Hematopoietic multipotent progenitor cell (in vitro differentiated cells): ENCODE data around the gene ABCC1. TPM values are rescaled to one million over a fixed set of nuclear protein-coding genes. Genes with fewer than 3 reads are reported as not detected.

Source experiments
- DNase-seq, 3 donors: peaks; one replicate each; pipeline ENCODE4 v3.0.0-alpha.2; 2011 to 2015; ENCODE audit warnings: low read depth in 2 of 3, low spot score in 2 of 3
- total RNA-seq: library from RNA; depleted of rRNA; stranded (reverse); fragments of >200 nt; gene quantifications from one replicate; pipeline ENCODE4 v1.2.3, GENCODE V29; 2012

ABCC1 gene
- total RNA-seq, 1 donor, result 168 TPM

- no peak for DNase-seq
These were observed 66.4 kb downstream of the ABCC1 start for GRCh38 chr16:16015849-16016248.

- DNase-seq, result no peak
These were observed 67.1 kb downstream of the ABCC1 start for GRCh38 chr16:16016388-16016964.

GRCh38 chr16:16017812-16018211, 68.4 kb downstream of the ABCC1 start:
- DNase-seq, result no peak

- DNase-seq, result no peak
These were observed 69.3 kb downstream of the ABCC1 start for GRCh38 chr16:16018705-16019104.

GRCh38 chr16:16019488-16019887, 70.1 kb downstream of the ABCC1 start:
- no peak for DNase-seq

GRCh38 chr16:16020291-16020690, 70.9 kb downstream of the ABCC1 start:
- no peak for DNase-seq

GRCh38 chr16:16021020-16021419, 71.6 kb downstream of the ABCC1 start:
- peak in 2 of 3 donors; percentile 69 to 95 for DNase-seq

GRCh38 chr16:16021646-16021987, 72.2 kb downstream of the ABCC1 start:
- DNase-seq, result peak in 1 of 3 donors; percentile 36

GRCh38 chr16:16021988-16022682, 72.7 kb downstream of the ABCC1 start:
- DNase-seq, result peak in 2 of 3 donors; percentile 72 to 75

- no peak for DNase-seq
These were observed 73.3 kb downstream of the ABCC1 start for GRCh38 chr16:16022683-16023064.

- DNase-seq, result peak in 1 of 3 donors; percentile 14
These were observed 76.0 kb downstream of the ABCC1 start for GRCh38 chr16:16025214-16025968.

- no peak for DNase-seq
These were observed 78.4 kb downstream of the ABCC1 start for GRCh38 chr16:16027728-16028310.

GRCh38 chr16:16028311-16028999, 79.0 kb downstream of the ABCC1 start:
- DNase-seq, result no peak

GRCh38 chr16:16029431-16030011, 80.1 kb downstream of the ABCC1 start:
- no peak for DNase-seq

GRCh38 chr16:16030449-16030848, 81.0 kb downstream of the ABCC1 start:
- DNase-seq, result no peak

- DNase-seq, result no peak
These were observed 82.0 kb downstream of the ABCC1 start for GRCh38 chr16:16031401-16031800.

GRCh38 chr16:16032271-16032979, 83.0 kb downstream of the ABCC1 start:
- no peak for DNase-seq

- peak; percentile 16 to 50 (median 39) for DNase-seq
These were observed 83.8 kb downstream of the ABCC1 start for GRCh38 chr16:16033208-16033717.

GRCh38 chr16:16036359-16036792, 87.0 kb downstream of the ABCC1 start:
- no peak for DNase-seq

GRCh38 chr16:16037521-16037920, 88.1 kb downstream of the ABCC1 start:
- DNase-seq, result no peak
